ENCODE results near the gene NOPCHAP1. TPM values are rescaled to one million over a fixed set of nuclear protein-coding genes. Genes with fewer than 3 reads are reported as not detected.

NOPCHAP1 gene
- total RNA-seq, 4 donors from 2014 or later: 3.7 to 6.8 (median 6.1) TPM

DNA sequence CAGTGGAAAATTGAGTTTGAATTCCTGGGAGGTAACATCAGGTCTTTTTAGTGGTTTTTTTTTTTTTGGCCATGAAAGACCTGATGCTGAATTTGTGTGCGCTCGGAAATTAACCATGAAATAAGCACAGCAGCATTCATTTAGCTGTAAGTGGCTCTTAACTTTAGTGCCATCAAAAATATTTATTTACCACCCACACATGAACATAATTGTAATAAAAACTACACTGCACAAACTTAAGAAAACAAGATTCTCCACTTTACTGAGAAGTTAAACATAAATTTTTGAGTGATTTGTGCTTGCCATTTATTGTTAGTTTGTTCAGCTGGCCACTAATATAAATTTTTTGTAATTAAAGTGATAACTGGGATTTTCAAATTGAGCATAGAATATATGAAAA lies 30.4 kb upstream of the NOPCHAP1 start:
- no peak for DNase-seq (ENCODE audit: low spot score in 2 of 2)
- Histone ChIP-seq H3K27me3 (no peaks in the 10 kb centered on the region), H3K4me3 (no peak overlapping the region), H3K9me3 (no peaks in the 10 kb centered on the region), H3K27ac (no peak overlapping the region), H3K4me1 (peaks cover 0 to 34% (median 11%) of the 10 kb centered on the region in 4 donors), H3K36me3 (no peaks in the 10 kb centered on the region)
- WGBS, 2 donors: 54 to 76% methylated on average over 2 of the region's 2 CpGs
- TF ChIP-seq, protein P1, sequence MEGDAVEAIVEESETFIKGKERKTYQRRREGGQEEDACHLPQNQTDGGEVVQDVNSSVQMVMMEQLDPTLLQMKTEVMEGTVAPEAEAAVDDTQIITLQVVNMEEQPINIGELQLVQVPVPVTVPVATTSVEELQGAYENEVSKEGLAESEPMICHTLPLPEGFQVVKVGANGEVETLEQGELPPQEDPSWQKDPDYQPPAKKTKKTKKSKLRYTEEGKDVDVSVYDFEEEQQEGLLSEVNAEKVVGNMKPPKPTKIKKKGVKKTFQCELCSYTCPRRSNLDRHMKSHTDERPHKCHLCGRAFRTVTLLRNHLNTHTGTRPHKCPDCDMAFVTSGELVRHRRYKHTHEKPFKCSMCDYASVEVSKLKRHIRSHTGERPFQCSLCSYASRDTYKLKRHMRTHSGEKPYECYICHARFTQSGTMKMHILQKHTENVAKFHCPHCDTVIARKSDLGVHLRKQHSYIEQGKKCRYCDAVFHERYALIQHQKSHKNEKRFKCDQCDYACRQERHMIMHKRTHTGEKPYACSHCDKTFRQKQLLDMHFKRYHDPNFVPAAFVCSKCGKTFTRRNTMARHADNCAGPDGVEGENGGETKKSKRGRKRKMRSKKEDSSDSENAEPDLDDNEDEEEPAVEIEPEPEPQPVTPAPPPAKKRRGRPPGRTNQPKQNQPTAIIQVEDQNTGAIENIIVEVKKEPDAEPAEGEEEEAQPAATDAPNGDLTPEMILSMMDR (IDR thresholded peaks at IDR 0.05): no peak
- TF ChIP-seq POLR2A (IDR thresholded peaks at IDR 0.05): no peak
- no peak for TF ChIP-seq EP300 (IDR thresholded peaks at IDR 0.05)

GRCh38 chr12:104956870-104957718 lies 29.0 kb upstream of the NOPCHAP1 start:
- TF ChIP-seq POLR2A (IDR thresholded peaks at IDR 0.05): no peak
- no peak for TF ChIP-seq EP300 (IDR thresholded peaks at IDR 0.05)
- TF ChIP-seq, protein P1 (IDR thresholded peaks at IDR 0.05): no peak
- peaks cover 0 to 34% (median 11%) of the 10 kb centered on the region in 4 donors for H3K4me1 ChIP-seq

DNA sequence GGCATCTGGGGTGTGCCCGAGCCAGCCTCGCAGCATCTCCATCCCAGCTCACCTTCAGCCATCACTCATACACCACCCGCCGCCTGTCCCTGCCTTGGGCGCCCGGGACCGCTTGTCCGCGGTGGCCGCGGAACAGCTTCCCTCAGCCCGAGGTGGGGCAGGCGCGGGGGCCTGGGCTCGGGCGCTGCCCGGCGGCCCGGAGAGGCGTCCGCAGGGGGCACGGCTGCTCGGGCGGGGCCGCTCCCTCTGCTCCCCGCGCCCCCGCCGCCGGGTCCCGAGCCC lies 28.5 kb upstream of the NOPCHAP1 start:
- H3K27ac ChIP-seq: peak overlapping the region; percentile 45 to 91 (median 85)
- 2% methylated on average over 13 to 19 of the region's 31 CpGs for WGBS, 2 donors
- no peaks in the 10 kb centered on the region for H3K27me3 ChIP-seq
- peaks cover 0 to 34% (median 11%) of the 10 kb centered on the region in 4 donors for H3K4me1 ChIP-seq
- DNase-seq (ENCODE audit: low spot score in 2 of 2): no peak
- H3K36me3 ChIP-seq: no peaks in the 10 kb centered on the region
- H3K4me3 ChIP-seq: peak overlapping the region; percentile 62 to 89 (median 80)
- no peaks in the 10 kb centered on the region for H3K9me3 ChIP-seq
- TF ChIP-seq EP300 (IDR thresholded peaks at IDR 0.05) (no peak), POLR2A (IDR thresholded peaks at IDR 0.05) (no peak)
- TF ChIP-seq, protein P1 (IDR thresholded peaks at IDR 0.05): no peak

More at GRCh38 chr12:104956870-104957718, 29.0 kb upstream of the NOPCHAP1 start:
- Histone ChIP-seq H3K27ac (peak overlapping the region; percentile 45 to 91 (median 85)), H3K36me3 (no peaks in the 10 kb centered on the region), H3K9me3 (no peaks in the 10 kb centered on the region), H3K27me3 (no peaks in the 10 kb centered on the region), H3K4me3 (peak overlapping the region; percentile 62 to 89 (median 80))
- DNase-seq (ENCODE audit: low spot score in 2 of 2): no peak
- WGBS, 2 donors: 32 to 36% methylated on average over 13 of the region's 13 CpGs

- Histone ChIP-seq H3K4me1 (peaks cover 0 to 34% (median 11%) of the 10 kb centered on the region in 4 donors), H3K27me3 (no peaks in the 10 kb centered on the region), H3K9me3 (no peaks in the 10 kb centered on the region), H3K4me3 (peak within 1 kb of the TSS; percentile 62 to 89 (median 80)), H3K27ac (peak within 1 kb of the TSS; percentile 47 to 91 (median 85)), H3K36me3 (no peaks in the 10 kb centered on the region)
- 0% methylated on average over 28 to 45 of the region's 83 CpGs for WGBS, 2 donors
- TF ChIP-seq, protein P1 (IDR thresholded peaks at IDR 0.05): peak in 4 of 5 experiments; percentile 48 to 70 (median 66)
- peak in 1 of 2 donors; percentile 27 for TF ChIP-seq EP300 (IDR thresholded peaks at IDR 0.05)
- TF ChIP-seq POLR2A (IDR thresholded peaks at IDR 0.05): peak; percentile 50 to 59
- peak; percentile 45 to 75 for DNase-seq (ENCODE audit: low spot score in 2 of 2)
Measured at GRCh38 chr12:104958001-104958804, 27.9 kb upstream of the NOPCHAP1 start, which contains the start of gene SLC41A2. SLC41A2 (minus strand) TSS chr12:104958290; CDS start chr12:104928527, 29,763 bp downstream.
